ENCODE measurements around the gene FAM210B. TPM values are rescaled to one million over a fixed set of nuclear protein-coding genes. Genes with fewer than 3 reads are reported as not detected.
A peak's percentile ranks its signal among the peaks of the same experiment; 100 is the strongest.
"Not testable (repeated sequence)": the region's sequence is repeated elsewhere in the genome, so short reads cannot be mapped to it uniquely, and the experiment has no call there.

Gene FAM210B
- total RNA-seq, 4 donors from 2014 or later, result 15.3 to 30.7 (median 25.5) TPM

- Histone ChIP-seq H3K4me3 (no peak overlapping the region), H3K27ac (no peak overlapping the region), H3K9me3 (no peaks in the 10 kb centered on the region), H3K36me3 (peaks cover 0 to 9% (median 3%) of the 10 kb centered on the region in 4 donors), H3K4me1 (peaks cover 7 to 30% (median 28%) of the 10 kb centered on the region in 4 donors), H3K27me3 (no peaks in the 10 kb centered on the region)
- TF ChIP-seq, protein P1, sequence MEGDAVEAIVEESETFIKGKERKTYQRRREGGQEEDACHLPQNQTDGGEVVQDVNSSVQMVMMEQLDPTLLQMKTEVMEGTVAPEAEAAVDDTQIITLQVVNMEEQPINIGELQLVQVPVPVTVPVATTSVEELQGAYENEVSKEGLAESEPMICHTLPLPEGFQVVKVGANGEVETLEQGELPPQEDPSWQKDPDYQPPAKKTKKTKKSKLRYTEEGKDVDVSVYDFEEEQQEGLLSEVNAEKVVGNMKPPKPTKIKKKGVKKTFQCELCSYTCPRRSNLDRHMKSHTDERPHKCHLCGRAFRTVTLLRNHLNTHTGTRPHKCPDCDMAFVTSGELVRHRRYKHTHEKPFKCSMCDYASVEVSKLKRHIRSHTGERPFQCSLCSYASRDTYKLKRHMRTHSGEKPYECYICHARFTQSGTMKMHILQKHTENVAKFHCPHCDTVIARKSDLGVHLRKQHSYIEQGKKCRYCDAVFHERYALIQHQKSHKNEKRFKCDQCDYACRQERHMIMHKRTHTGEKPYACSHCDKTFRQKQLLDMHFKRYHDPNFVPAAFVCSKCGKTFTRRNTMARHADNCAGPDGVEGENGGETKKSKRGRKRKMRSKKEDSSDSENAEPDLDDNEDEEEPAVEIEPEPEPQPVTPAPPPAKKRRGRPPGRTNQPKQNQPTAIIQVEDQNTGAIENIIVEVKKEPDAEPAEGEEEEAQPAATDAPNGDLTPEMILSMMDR (IDR thresholded peaks at IDR 0.05), result no peak
- TF ChIP-seq POLR2AphosphoS5 (IDR thresholded peaks at IDR 0.05) (no peak), POLR2A (IDR thresholded peaks at IDR 0.05) (no peak), EP300 (IDR thresholded peaks at IDR 0.05; ENCODE audit: low read depth) (no peak)
- DNase-seq, result no peak
- WGBS, 2 donors (ENCODE audit: low coverage in 1 of 2), result 94 to 95% methylated on average over 2 to 4 of the region's 4 CpGs
- in situ Hi-C loops (cut with MboI; ENCODE audit: low pct_ligation_motif_present in 1 of 4, low pct_unique_long_range_greater_than_20kb in 1 of 4, low sequenced_read_pairs in 3 of 4), result no loop called here
- intact Hi-C loops (cut with DNase I; ENCODE audit: low total_unique reads), result no loop called here
These were observed 31.0 kb downstream of the FAM210B start for GRCh38 chr20:56389807-56390206.

DNA sequence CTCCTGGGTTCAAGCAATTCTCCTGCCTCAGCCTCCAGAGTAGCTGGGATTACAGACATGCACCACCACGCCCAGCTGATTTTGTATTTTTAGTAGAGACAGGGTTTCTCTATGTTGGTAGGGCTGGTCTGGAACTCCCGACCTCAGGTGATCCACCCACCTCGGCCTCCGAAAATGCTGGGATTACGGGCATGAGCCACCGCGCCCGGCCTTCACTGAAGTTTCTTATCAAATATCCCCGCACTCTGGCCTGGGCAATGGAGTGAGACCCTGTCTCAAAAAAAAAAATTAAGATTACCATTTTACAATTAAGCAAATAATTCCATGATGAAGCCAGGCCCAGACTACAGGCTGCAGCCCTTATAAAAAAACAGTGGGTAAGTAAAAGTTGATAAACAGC, 31.6 kb downstream of the FAM210B start:
- in situ Hi-C loops (cut with MboI; ENCODE audit: low pct_ligation_motif_present in 1 of 4, low pct_unique_long_range_greater_than_20kb in 1 of 4, low sequenced_read_pairs in 3 of 4); H3K9me3 ChIP-seq; H3K4me3 ChIP-seq; H3K27me3 ChIP-seq; DNase-seq; intact Hi-C loops (cut with DNase I; ENCODE audit: low total_unique reads): not testable (repeated sequence)
- 97 to 100% methylated on average over 4 to 9 of the region's 9 CpGs for WGBS, 2 donors (ENCODE audit: low coverage in 1 of 2)
- H3K27ac ChIP-seq, result peak overlapping the region in 1 of 4 donors; percentile 93
- peaks cover 0 to 10% (median 0%) of the 10 kb centered on the region in 4 donors for H3K36me3 ChIP-seq
- peaks cover 7 to 32% (median 28%) of the 10 kb centered on the region in 4 donors for H3K4me1 ChIP-seq

DNA sequence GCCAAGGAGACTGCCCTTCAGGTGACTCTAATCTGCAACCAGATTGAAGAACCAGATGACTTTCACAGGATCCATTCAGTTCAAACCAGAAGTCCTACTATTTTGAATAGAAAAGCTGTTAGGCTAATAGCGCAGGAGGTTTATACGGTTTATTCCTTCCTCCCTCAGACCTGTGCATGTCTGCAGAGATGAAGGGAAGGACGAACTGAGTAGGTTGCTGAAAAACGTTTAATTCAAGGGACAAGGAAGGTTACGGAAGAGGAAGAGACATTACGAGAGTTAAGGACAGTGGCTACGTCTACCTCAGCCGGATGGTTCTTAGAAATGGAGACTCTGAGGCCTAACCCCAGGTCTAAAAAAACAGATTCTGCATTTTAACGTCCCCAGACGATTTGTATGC, 32.3 kb downstream of the FAM210B start:
- Histone ChIP-seq H3K36me3 (peaks cover 0 to 12% (median 2%) of the 10 kb centered on the region in 4 donors), H3K9me3 (no peaks in the 10 kb centered on the region), H3K27me3 (no peaks in the 10 kb centered on the region), H3K4me1 (peaks cover 7 to 32% (median 28%) of the 10 kb centered on the region in 4 donors), H3K27ac (peak overlapping the region; percentile 88 to 93 (median 90)), H3K4me3 (peak overlapping the region in 3 of 4 donors; percentile 64 to 94 (median 69))
- intact Hi-C loops (cut with DNase I; ENCODE audit: low total_unique reads), result no loop called here
- TF ChIP-seq POLR2AphosphoS5 (IDR thresholded peaks at IDR 0.05), result no peak
- no peak for TF ChIP-seq EP300 (IDR thresholded peaks at IDR 0.05; ENCODE audit: low read depth)
- TF ChIP-seq, protein P1 (IDR thresholded peaks at IDR 0.05), result no peak
- no peak for TF ChIP-seq POLR2A (IDR thresholded peaks at IDR 0.05)
- DNase-seq, result no peak
- 17 to 22% methylated on average over 4 to 10 of the region's 10 CpGs for WGBS, 2 donors (ENCODE audit: low coverage in 1 of 2)
- in situ Hi-C loops (cut with MboI; ENCODE audit: low pct_ligation_motif_present in 1 of 4, low pct_unique_long_range_greater_than_20kb in 1 of 4, low sequenced_read_pairs in 3 of 4), result no loop called here

DNA sequence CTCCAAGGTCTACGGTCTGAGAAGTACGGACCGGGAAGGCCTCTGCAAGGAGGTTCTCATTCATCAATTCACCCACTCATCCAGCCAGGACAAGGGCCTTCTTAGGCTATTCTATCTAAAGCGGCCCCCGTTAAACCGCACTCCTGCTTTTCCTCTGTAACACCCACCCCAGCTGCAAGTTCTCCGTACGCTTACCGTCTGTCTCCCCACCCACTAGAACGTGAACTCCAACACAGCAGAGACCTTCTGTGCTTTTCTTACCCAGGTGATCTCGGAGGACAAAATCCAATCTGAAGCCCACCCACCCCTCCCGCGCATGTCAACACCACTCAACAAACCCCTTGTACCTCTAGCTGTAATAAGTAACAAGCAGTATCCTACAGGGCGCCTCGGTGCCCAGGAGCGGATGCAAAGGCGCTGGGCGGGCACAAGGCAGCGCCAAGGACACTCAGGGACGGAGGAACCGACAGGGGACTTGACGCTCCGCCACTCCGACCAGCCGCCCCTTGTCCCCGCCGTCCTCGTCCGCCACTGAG, 32.9 kb downstream of the FAM210B start:
- in situ Hi-C loops (cut with MboI; ENCODE audit: low pct_ligation_motif_present in 1 of 4, low pct_unique_long_range_greater_than_20kb in 1 of 4, low sequenced_read_pairs in 3 of 4) (no loop called here), intact Hi-C loops (cut with DNase I; ENCODE audit: low total_unique reads) (no loop called here)
- no peak for DNase-seq

More for the DNA sequence above, 32.9 kb downstream of the FAM210B start:
- Histone ChIP-seq H3K36me3 (peaks cover 0 to 14% (median 3%) of the 10 kb centered on the region in 4 donors), H3K4me3 (peak overlapping the region; percentile 59 to 94 (median 66)), H3K4me1 (peaks cover 7 to 32% (median 28%) of the 10 kb centered on the region in 4 donors), H3K9me3 (no peaks in the 10 kb centered on the region), H3K27me3 (no peaks in the 10 kb centered on the region), H3K27ac (peak overlapping the region; percentile 88 to 93 (median 90))
- 1% methylated on average over 22 of the region's 29 CpGs; no CpG with 5 or more reads in 1 of the 2 donors for WGBS, 2 donors (ENCODE audit: low coverage in 1 of 2)
- TF ChIP-seq, protein P1 (IDR thresholded peaks at IDR 0.05), result no peak
- TF ChIP-seq EP300 (IDR thresholded peaks at IDR 0.05; ENCODE audit: low read depth) (no peak), POLR2AphosphoS5 (IDR thresholded peaks at IDR 0.05) (no peak), POLR2A (IDR thresholded peaks at IDR 0.05) (no peak)

Data from transverse colon (tissue), 4 donors.